GM12891 (cell line): Measurements from ENCODE around the gene C2CD2L.

Experiments used
- PAX5 ChIP-seq: IDR thresholded peaks from 2 replicates; pipeline ENCODE4 v1.6.1; 2011; ENCODE audit warnings: low read length, moderate library complexity, mild to moderate bottlenecking; ENCODE audit not compliant: insufficient read depth, severe bottlenecking
- POLR2A ChIP-seq: IDR thresholded peaks from 2 replicates; pipeline ENCODE4 v1.6.1; 2011; ENCODE audit warnings: low read depth, low read length, control low read depth
- POLR2AphosphoS5 ChIP-seq: IDR thresholded peaks from 2 replicates; pipeline ENCODE4 v1.6.1; 2011; ENCODE audit warnings: low read depth, low read length, control low read depth
- POU2F2 ChIP-seq: IDR thresholded peaks from 2 replicates; pipeline ENCODE4 v1.6.1; 2011; ENCODE audit warnings: low read depth, mild to moderate bottlenecking, control low read depth, low read length, moderate library complexity
- SPI1 ChIP-seq: IDR thresholded peaks from 2 replicates; pipeline ENCODE4 v1.6.1; 2011; ENCODE audit warnings: low read depth, low read length, control low read depth
- TAF1 ChIP-seq: IDR thresholded peaks from 2 replicates; pipeline ENCODE4 v1.6.1; 2011; ENCODE audit warnings: low read depth, low read length, control low read depth

DNA sequence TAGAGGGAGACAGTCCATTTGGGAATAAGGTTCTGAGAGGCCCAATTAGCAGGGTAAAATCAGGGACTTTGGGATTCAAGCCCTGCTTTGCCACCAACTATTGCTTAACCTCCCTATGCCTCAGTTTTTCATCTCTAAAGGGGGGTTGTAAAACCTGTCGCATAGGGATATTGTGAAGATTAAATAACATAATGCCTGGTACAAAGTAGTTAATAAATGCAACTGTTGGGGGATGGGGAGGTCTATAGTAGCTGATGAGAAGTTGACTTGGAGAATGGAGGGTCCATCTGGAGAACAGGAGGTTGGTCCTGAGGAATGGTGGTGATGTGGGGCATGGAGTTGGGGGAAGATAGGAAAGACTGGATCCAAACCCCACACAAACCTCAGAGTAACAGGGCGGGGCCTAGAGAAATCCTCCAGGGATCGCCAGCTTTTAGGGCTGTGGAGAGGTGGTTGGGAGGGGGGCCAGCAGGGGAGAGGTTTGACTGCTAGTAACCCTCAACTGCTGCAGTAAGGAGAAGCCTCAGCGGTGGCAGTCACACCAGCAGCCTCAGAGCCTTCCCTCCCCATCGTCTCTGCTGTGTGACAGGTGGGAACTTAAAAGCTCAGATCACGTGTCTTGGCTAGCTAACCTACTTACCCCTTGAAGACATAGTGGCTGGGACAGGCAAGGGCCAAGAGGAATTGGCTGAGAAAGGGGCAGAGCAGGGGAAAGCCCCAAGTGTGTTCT is 40.6 kb downstream of the C2CD2L start:
- TF ChIP-seq POLR2A (no peak), POLR2AphosphoS5 (no peak), PAX5 (no peak), TAF1 (no peak), SPI1 (no peak), POU2F2 (no peak)
